Erythroblast (primary cell): ENCODE measurements around the gene CUL1.

Experiments
- GATA1 ChIP-seq: IDR thresholded peaks from 2 replicates; pipeline ENCODE4 v1.6.1; 2011; ENCODE audit warnings: low read depth, mild to moderate bottlenecking, control low read depth, low read length, moderate library complexity
- POLR2A ChIP-seq: IDR thresholded peaks from 2 replicates; pipeline ENCODE4 v1.6.1; 2011; ENCODE audit warnings: mild to moderate bottlenecking, low read length

DNA sequence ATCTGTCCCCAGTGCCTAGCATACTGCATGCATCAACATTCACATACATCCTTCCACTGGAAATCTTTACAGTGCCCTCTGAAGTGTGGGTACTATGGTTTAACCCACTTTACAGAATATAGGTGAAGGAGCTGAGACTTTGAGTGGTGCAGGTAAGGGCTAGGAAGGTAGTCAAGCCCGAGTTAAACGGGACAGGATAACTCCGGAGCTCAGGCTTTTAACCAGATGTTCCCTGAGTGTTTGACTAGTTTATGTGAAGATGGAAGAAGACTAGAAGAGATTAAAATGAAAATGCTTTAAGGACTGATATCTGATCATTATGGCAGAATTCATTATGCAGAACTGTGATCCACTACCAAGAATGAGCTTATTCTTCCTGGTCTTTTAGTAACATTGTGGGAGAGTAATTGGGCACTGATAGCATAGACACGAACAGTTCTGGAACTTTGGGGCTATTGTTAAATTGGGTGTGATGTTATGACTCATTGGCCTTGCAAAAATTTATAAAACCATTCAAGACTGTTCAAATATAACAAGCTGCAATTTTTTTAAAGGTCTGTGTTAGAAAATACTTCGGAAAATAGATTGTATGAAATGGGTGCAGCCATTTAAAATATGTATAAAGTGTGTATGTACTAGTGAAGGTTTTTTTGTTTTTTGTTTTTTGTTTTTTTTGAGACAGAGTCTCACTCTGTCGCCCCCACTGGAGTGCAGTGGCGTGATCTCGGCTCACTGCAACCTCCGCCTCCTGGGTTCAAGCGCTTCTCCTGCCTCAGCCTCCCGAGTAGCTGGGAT is 4.4 kb downstream of the CUL1 start:
- TF ChIP-seq POLR2A (no peak), GATA1 (no peak)
